ENCODE data around the gene FGF23.

- TF ChIP-seq POLR2AphosphoS5 (IDR thresholded peaks at IDR 0.05; ENCODE audit: low read depth, low read length) (no peak), CTCF (IDR thresholded peaks at IDR 0.05 in 2 of 3, conservative IDR thresholded peaks at IDR 0.05 in 1 of 3; ENCODE audit: borderline replicate concordance in 1 of 3, insufficient read depth in 1 of 3, low read depth in 2 of 3, low read length in 2 of 3) (no peak), EZH2phosphoT487 (IDR thresholded peaks at IDR 0.05; ENCODE audit: borderline replicate concordance) (no peak), CBX3 (IDR thresholded peaks at IDR 0.05; ENCODE audit: low read depth) (no peak), REST (IDR thresholded peaks at IDR 0.05; ENCODE audit: low read depth) (no peak), EZH2 (IDR thresholded peaks at IDR 0.05) (no peak), EGR1 (IDR thresholded peaks at IDR 0.05; ENCODE audit: low read depth) (no peak), SIN3A (IDR thresholded peaks at IDR 0.05; ENCODE audit: low read depth) (no peak), CEBPB (IDR thresholded peaks at IDR 0.05; ENCODE audit: low read depth) (no peak)
- TF ChIP-seq, protein P1, sequence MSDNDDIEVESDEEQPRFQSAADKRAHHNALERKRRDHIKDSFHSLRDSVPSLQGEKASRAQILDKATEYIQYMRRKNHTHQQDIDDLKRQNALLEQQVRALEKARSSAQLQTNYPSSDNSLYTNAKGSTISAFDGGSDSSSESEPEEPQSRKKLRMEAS (IDR thresholded peaks at IDR 0.05) = no peak
Measured at GRCh38 chr12:4388032-4388431, 8.5 kb upstream of the FGF23 start.
